GM12878 (cell line): ENCODE data around the gene CIROP. TPM values are rescaled to one million over a fixed set of nuclear protein-coding genes. Genes with fewer than 3 reads are reported as not detected.

Experiments
- ATAC-seq: fragments of 200-7000 bp; cut with Tn5 transposase; 3 replicates; pipeline ENCODE4 v1.9.1; 2020; ENCODE audit warnings: mild to moderate bottlenecking, moderate library complexity
- BruUV-seq: library from RNA; stranded (reverse); fragments of 400-500 nt; replicated peaks from 2 replicates; lab custom pipeline; 2021; lab: Mats Ljungman, UMichigan
- CTCF ChIA-PET: fragments of 300-600 bp; sonication (Branson Sonifier 250); formaldehyde crosslinking; extraction: SDS; loops from one replicate; lab custom pipeline; 2021; ENCODE audit warnings: inconsistent platforms; lab: Yijun Ruan, JAX
- POLR2A ChIA-PET: fragments of 350-600 bp; formaldehyde crosslinking; extraction: SDS; loops from one replicate; lab custom pipeline; 2021; ENCODE audit warnings: inconsistent platforms; lab: Charles Lee
- RAD21 ChIA-PET: fragments of 300-600 bp; sonication (Branson Sonifier 250); formaldehyde crosslinking; loops from one replicate; lab custom pipeline; 2023; ENCODE audit warnings: antibody characterized with exemption; ENCODE audit not compliant: unreplicated experiment; lab: Charles Lee
- SMC1A ChIA-PET: fragments of 300-600 bp; sonication (Branson Sonifier 250); formaldehyde crosslinking; loops from one replicate; lab custom pipeline; 2023; ENCODE audit not compliant: unreplicated experiment, uncharacterized antibody; lab: Charles Lee
- DNase-seq: peaks from one replicate; pipeline ENCODE4 v3.0.0-alpha.2; 2011; ENCODE audit warnings: low read depth, low spot score
- FAIRE-seq: peaks from 3 replicates; lab custom pipeline; 2011; peaks lifted over from hg19 to GRCh38; lab: Jason Lieb, UNC
- H2AFZ ChIP-seq: 2 replicates; pipeline ENCODE4 v1.6.0; 2011; ENCODE audit warnings: low read depth, low read length, control low read depth; ENCODE audit not compliant: control insufficient read depth
- H3K27ac ChIP-seq: 2 replicates; pipeline ENCODE4 v1.5.1; 2011; ENCODE audit warnings: control low read depth; ENCODE audit not compliant: control insufficient read depth, insufficient read depth
- H3K27me3 ChIP-seq, 2 experiments: replicated peaks in 1 of 2; 2 replicates each; pipeline versions ENCODE4 v1.6.0 to v1.6.1; 2011; ENCODE audit warnings: low read length in 1 of 2; ENCODE audit not compliant: control insufficient read depth in 2 of 2, insufficient read depth in 2 of 2
- H3K36me3 ChIP-seq, 2 experiments: 2 replicates each; pipeline ENCODE4 v1.5.1; 2011; ENCODE audit warnings: low read length in 1 of 2; ENCODE audit not compliant: control insufficient read depth in 2 of 2, insufficient read depth in 2 of 2
- H3K4me1 ChIP-seq: 2 replicates; pipeline ENCODE4 v1.6.1; 2011; ENCODE audit warnings: mild to moderate bottlenecking, low read length, moderate library complexity, mixed read lengths; ENCODE audit not compliant: control insufficient read depth, insufficient read depth
- H3K4me2 ChIP-seq: 2 replicates; pipeline ENCODE4 v1.6.0; 2011; ENCODE audit warnings: control low read depth; ENCODE audit not compliant: control insufficient read depth, insufficient read depth
- H3K4me3 ChIP-seq: fragments of 200-600 bp; sonication (generic); 2 replicates; pipeline ENCODE4 v1.5.1; 2016
- H3K79me2 ChIP-seq: 2 replicates; pipeline ENCODE4 v1.6.0; 2011; ENCODE audit warnings: low read length; ENCODE audit not compliant: control insufficient read depth, insufficient read depth
- H3K9ac ChIP-seq: 2 replicates; pipeline ENCODE4 v1.8.0; 2011; ENCODE audit warnings: low read length, control low read depth, mixed read lengths; ENCODE audit not compliant: control insufficient read depth, insufficient read depth
- H3K9me3 ChIP-seq: replicated peaks from 3 replicates; pipeline ENCODE4 v1.5.1; 2011; ENCODE audit warnings: mild to moderate bottlenecking, low read length; ENCODE audit not compliant: control insufficient read depth, insufficient read depth
- H4K20me1 ChIP-seq: 2 replicates; pipeline ENCODE4 v1.6.0; 2011; ENCODE audit not compliant: control insufficient read depth, insufficient read depth
- BCL11A ChIP-seq: IDR thresholded peaks from 2 replicates; pipeline ENCODE4 v1.6.1; 2011; ENCODE audit warnings: low read depth, low read length
- BRCA1 ChIP-seq: IDR thresholded peaks from 2 replicates; pipeline ENCODE4 v1.6.1; 2011; ENCODE audit warnings: low read depth, low read length, improper control_type of control experiment
- ETV6 ChIP-seq, 2 experiments: fragments of 450-650 bp in 1 of 2; IDR thresholded peaks in 1 of 2; conservative IDR thresholded peaks in 1 of 2; 2 replicates each; pipeline ENCODE4 v1.6.1; 2014; ENCODE audit warnings: antibody characterized with exemption in 1 of 2, borderline replicate concordance in 1 of 2, low read depth in 1 of 2, mild to moderate bottlenecking in 1 of 2, moderate library complexity in 1 of 2
- IKZF2 ChIP-seq, 2 experiments: fragments of 450-650 bp; IDR thresholded peaks; 2 replicates each; pipeline ENCODE4 v1.6.1; 2017; ENCODE audit warnings: mild to moderate bottlenecking in 2 of 2, moderate library complexity in 2 of 2
- NR2C2 ChIP-seq: IDR thresholded peaks from 2 replicates; pipeline ENCODE4 v1.6.1; 2011; ENCODE audit warnings: borderline replicate concordance, low read depth; ENCODE audit not compliant: control insufficient read depth, insufficient read length
- RUNX3 ChIP-seq: IDR thresholded peaks from 2 replicates; pipeline ENCODE4 v1.6.1; 2012; ENCODE audit warnings: low read length, inconsistent platforms
- SIN3A ChIP-seq: IDR thresholded peaks from 2 replicates; pipeline ENCODE4 v1.6.1; 2012; ENCODE audit warnings: low read depth, low read length, improper control_type of control experiment
- SUZ12 ChIP-seq: fragments of 200-600 bp; sonication (generic); IDR thresholded peaks from one replicate; pipeline ENCODE4 v1.6.1; 2018; ENCODE audit warnings: antibody characterized with exemption, mild to moderate bottlenecking; ENCODE audit not compliant: unreplicated experiment
- TBL1XR1 ChIP-seq: IDR thresholded peaks from 2 replicates; pipeline ENCODE4 v1.6.1; 2012; ENCODE audit warnings: low read depth, low read length, improper control_type of control experiment
- YBX1 ChIP-seq: fragments of 450-650 bp; IDR thresholded peaks from 2 replicates; pipeline ENCODE4 v1.6.1; 2016; ENCODE audit warnings: antibody characterized with exemption
- ZBED1 ChIP-seq: IDR thresholded peaks from 2 replicates; pipeline ENCODE4 v1.6.1; 2016; ENCODE audit warnings: borderline replicate concordance
- WGBS: methylation state at CpG from one replicate; pipeline ENCODE4 v1.1.6; 2016; ENCODE audit warnings: low lambda C conversion rate; ENCODE audit not compliant: insufficient replicate concordance, insufficient coverage; ENCODE audit errors: missing lambda C conversion rate; 5-methylcytosine and 5-hydroxymethylcytosine counted together
- in situ Hi-C: fragments of 300-500 bp; cut with MboI; formaldehyde crosslinking; loops from 9 replicates; pipeline ENCODE4 v1.14.3; 2018; ENCODE audit warnings: mixed read lengths
- intact Hi-C: fragments of 100-400 bp; cut with micrococcal nuclease; formaldehyde crosslinking; loops from one replicate; pipeline ENCODE4 v1.14.2; 2022; ENCODE audit not compliant: unreplicated experiment
- polyA plus RNA-seq, 11 experiments: library from polyadenylated mRNA; depleted of rRNA in 4 of 11; unstranded in 6 of 11; stranded (reverse) in 5 of 11; fragments of >200 nt; fragmentation: Nextera tagmentation in 4 of 11; fragmentation: Illumina TruSeq in 1 of 11; extraction: Ambion mirVana in 4 of 11; extraction: Trizol in 1 of 11; gene quantifications; 1 replicate in 1 of 11; 2 replicates in 10 of 11; pipeline versions ENCODE4 v1.2.1 to v1.2.3, GENCODE V29; 2011 to 2016; ENCODE audit warnings: inconsistent platforms in 2 of 11, missing spikeins in 2 of 11, low read depth in 1 of 11
- total RNA-seq, 4 experiments: library from RNA; depleted of rRNA in 3 of 4; stranded (reverse); fragments of >200 nt in 3 of 4; fragmentation: Illumina TruSeq in 1 of 4; extraction: Trizol in 1 of 4; gene quantifications; 2 replicates each; pipeline versions ENCODE4 v1.2.1 to v1.2.3, GENCODE V29; 2013 to 2021
- TF ChIP-seq, protein P1 (sequence below): fragments of 450-650 bp; IDR thresholded peaks from 2 replicates; pipeline ENCODE4 v1.6.1; 2018; ENCODE audit warnings: mild to moderate bottlenecking, low read depth, moderate library complexity; ENCODE audit not compliant: partially characterized antibody
- TF ChIP-seq, protein P2 (sequence below): IDR thresholded peaks from 2 replicates; pipeline ENCODE4 v1.6.1; 2012; ENCODE audit warnings: improper control_type of control experiment, low read depth, low read length; ENCODE audit not compliant: insufficient replicate concordance
- TF ChIP-seq, protein P3 (sequence below): IDR thresholded peaks from 2 replicates; pipeline ENCODE4 v1.6.1; 2011; ENCODE audit warnings: low read depth, low read length, improper control_type of control experiment, borderline replicate concordance

CIROP gene
- total and polyA plus RNA-seq, 10 of the 15 experiments (the other 5 are each of a cell fraction or from before 2014, with no cell fraction given): not detected

DNA sequence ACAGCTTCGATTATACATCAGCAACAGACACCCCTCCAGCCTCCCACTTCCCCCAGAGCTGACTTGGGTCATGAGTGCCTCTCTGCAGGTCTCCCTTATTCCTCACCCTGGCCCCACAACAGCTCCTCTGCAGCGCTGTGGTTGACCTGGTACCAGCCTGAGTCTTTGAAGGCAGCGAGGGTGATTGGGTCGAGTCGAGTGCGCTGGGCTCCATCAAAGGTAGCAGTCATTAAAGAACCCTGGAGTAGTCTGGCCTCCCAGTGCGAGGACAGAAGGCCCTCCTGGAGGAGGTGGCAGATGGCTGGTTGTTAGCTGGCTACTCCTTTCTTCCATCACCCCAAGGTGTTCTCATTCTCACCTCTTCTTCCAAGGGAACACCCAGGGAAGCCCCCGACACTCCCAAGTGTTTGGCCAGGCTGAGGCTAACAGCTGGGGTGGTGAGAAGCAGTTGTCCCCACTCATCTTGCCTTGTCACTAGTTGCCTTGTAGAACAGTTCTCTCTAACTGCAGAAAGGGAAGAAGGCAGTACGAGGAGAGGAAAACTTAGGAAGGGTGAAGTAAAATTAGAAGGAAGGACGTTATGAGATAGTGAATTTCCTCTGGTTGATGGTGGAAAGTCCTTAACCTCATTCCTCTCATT, 2.7 kb downstream of the CIROP start:
- ATAC-seq: no peak
- in situ Hi-C loops: no loop called here
- 78% methylated on average over 10 of the region's 10 CpGs for WGBS
- H3K4me3 ChIP-seq: no peak overlapping the region
- DNase-seq: no peak
- no peaks in the 10 kb centered on the region; the same call in 1 of the 2 replicates for H4K20me1 ChIP-seq
- FAIRE-seq: no peak
- H3K79me2 ChIP-seq: peaks cover 8% of the 10 kb centered on the region
- ChIA-PET SMC1A (no interaction called here), POLR2A (no interaction called here), RAD21 (interaction anchor here (2.0 kb wide), 1 partner anchor 34 kb away, joined by 6 read pairs; no protein-coding TSS in a partner anchor), CTCF (interaction anchor here (2.0 to 5.8 kb wide), 3 partner anchors 19 to 33 kb away, joined by 5 to 28 read pairs (median 14); no protein-coding TSS in a partner anchor)
- no peaks in the 10 kb centered on the region for H3K9me3 ChIP-seq
- intact Hi-C loops: no loop called here
- no peak overlapping the region for H2AFZ ChIP-seq
- no peak overlapping the region for H3K4me2 ChIP-seq
- H3K27ac ChIP-seq: no peak overlapping the region
- H3K27me3 ChIP-seq: no peaks in the 10 kb centered on the region
- no peak overlapping the region for H3K9ac ChIP-seq
- H3K4me1 ChIP-seq: no peaks in the 10 kb centered on the region
- no TSS peak for BruUV-seq
- H3K36me3 ChIP-seq: peaks cover 0 to 8% of the 10 kb centered on the region in 2 experiments; a peak in 1 of 4 replicates
- TF ChIP-seq ETV6 (conservative IDR thresholded peaks at IDR 0.05 in 1 of 2, IDR thresholded peaks at IDR 0.05 in 1 of 2; ENCODE audit: borderline replicate concordance in 1 of 2, low read depth in 1 of 2) (no peak), SUZ12 (no peak), BRCA1 (no peak), BCL11A (no peak), RUNX3 (no peak), IKZF2 (IDR thresholded peaks at IDR 0.05) (no peak), YBX1 (no peak), TBL1XR1 (no peak), ZBED1 (no peak), SIN3A (no peak), NR2C2 (no peak)
- TF ChIP-seq, protein P1, sequence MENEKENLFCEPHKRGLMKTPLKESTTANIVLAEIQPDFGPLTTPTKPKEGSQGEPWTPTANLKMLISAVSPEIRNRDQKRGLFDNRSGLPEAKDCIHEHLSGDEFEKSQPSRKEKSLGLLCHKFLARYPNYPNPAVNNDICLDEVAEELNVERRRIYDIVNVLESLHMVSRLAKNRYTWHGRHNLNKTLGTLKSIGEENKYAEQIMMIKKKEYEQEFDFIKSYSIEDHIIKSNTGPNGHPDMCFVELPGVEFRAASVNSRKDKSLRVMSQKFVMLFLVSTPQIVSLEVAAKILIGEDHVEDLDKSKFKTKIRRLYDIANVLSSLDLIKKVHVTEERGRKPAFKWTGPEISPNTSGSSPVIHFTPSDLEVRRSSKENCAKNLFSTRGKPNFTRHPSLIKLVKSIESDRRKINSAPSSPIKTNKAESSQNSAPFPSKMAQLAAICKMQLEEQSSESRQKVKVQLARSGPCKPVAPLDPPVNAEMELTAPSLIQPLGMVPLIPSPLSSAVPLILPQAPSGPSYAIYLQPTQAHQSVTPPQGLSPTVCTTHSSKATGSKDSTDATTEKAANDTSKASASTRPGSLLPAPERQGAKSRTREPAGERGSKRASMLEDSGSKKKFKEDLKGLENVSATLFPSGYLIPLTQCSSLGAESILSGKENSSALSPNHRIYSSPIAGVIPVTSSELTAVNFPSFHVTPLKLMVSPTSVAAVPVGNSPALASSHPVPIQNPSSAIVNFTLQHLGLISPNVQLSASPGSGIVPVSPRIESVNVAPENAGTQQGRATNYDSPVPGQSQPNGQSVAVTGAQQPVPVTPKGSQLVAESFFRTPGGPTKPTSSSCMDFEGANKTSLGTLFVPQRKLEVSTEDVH: no peak
- TF ChIP-seq, protein P2, sequence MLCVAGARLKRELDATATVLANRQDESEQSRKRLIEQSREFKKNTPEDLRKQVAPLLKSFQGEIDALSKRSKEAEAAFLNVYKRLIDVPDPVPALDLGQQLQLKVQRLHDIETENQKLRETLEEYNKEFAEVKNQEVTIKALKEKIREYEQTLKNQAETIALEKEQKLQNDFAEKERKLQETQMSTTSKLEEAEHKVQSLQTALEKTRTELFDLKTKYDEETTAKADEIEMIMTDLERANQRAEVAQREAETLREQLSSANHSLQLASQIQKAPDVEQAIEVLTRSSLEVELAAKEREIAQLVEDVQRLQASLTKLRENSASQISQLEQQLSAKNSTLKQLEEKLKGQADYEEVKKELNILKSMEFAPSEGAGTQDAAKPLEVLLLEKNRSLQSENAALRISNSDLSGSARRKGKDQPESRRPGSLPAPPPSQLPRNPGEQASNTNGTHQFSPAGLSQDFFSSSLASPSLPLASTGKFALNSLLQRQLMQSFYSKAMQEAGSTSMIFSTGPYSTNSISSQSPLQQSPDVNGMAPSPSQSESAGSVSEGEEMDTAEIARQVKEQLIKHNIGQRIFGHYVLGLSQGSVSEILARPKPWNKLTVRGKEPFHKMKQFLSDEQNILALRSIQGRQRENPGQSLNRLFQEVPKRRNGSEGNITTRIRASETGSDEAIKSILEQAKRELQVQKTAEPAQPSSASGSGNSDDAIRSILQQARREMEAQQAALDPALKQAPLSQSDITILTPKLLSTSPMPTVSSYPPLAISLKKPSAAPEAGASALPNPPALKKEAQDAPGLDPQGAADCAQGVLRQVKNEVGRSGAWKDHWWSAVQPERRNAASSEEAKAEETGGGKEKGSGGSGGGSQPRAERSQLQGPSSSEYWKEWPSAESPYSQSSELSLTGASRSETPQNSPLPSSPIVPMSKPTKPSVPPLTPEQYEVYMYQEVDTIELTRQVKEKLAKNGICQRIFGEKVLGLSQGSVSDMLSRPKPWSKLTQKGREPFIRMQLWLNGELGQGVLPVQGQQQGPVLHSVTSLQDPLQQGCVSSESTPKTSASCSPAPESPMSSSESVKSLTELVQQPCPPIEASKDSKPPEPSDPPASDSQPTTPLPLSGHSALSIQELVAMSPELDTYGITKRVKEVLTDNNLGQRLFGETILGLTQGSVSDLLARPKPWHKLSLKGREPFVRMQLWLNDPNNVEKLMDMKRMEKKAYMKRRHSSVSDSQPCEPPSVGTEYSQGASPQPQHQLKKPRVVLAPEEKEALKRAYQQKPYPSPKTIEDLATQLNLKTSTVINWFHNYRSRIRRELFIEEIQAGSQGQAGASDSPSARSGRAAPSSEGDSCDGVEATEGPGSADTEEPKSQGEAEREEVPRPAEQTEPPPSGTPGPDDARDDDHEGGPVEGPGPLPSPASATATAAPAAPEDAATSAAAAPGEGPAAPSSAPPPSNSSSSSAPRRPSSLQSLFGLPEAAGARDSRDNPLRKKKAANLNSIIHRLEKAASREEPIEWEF: no peak
- TF ChIP-seq, protein P3, sequence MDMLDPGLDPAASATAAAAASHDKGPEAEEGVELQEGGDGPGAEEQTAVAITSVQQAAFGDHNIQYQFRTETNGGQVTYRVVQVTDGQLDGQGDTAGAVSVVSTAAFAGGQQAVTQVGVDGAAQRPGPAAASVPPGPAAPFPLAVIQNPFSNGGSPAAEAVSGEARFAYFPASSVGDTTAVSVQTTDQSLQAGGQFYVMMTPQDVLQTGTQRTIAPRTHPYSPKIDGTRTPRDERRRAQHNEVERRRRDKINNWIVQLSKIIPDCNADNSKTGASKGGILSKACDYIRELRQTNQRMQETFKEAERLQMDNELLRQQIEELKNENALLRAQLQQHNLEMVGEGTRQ: no peak
